Keratinocyte (primary cell): ENCODE measurements around the gene ARSI. TPM values are rescaled to one million over a fixed set of nuclear protein-coding genes. Genes with fewer than 3 reads are reported as not detected.

Experiments
- DNase-seq: peaks from one replicate; pipeline ENCODE4 v3.0.0-alpha.2; 2011; ENCODE audit warnings: low read depth, missing footprints, low spot score
- FAIRE-seq: peaks from 2 replicates; lab custom pipeline; 2011; peaks lifted over from hg19 to GRCh38; lab: Jason Lieb, UNC
- H2AFZ ChIP-seq: 2 replicates; pipeline ENCODE4 v1.6.0; 2012; ENCODE audit warnings: low read length, control low read depth, inconsistent platforms; ENCODE audit not compliant: control insufficient read depth
- H3K27ac ChIP-seq: 2 replicates; pipeline ENCODE4 v1.5.1; 2011; ENCODE audit warnings: low read length; ENCODE audit not compliant: control insufficient read depth, insufficient read depth
- H3K27me3 ChIP-seq: 3 replicates; pipeline ENCODE4 v1.6.0; 2011; ENCODE audit warnings: low read length; ENCODE audit not compliant: control insufficient read depth, insufficient read depth; ENCODE audit errors: extremely low read depth
- H3K36me3 ChIP-seq, 2 experiments: 2 replicates in 1 of 2; 3 replicates in 1 of 2; pipeline ENCODE4 v1.5.1; 2011; ENCODE audit warnings: low read length in 2 of 2, mild to moderate bottlenecking in 1 of 2; ENCODE audit not compliant: control insufficient read depth in 2 of 2, insufficient read depth in 2 of 2; ENCODE audit errors: extremely low read depth in 1 of 2
- H3K4me1 ChIP-seq: 3 replicates; pipeline ENCODE4 v1.5.1; 2011; ENCODE audit warnings: low read length; ENCODE audit not compliant: control insufficient read depth, insufficient read depth; ENCODE audit errors: extremely low read depth
- H3K4me2 ChIP-seq: 3 replicates; pipeline ENCODE4 v1.6.0; 2011; ENCODE audit warnings: low read depth, low read length; ENCODE audit not compliant: control insufficient read depth, insufficient read depth; ENCODE audit errors: extremely low read depth
- H3K4me3 ChIP-seq, 3 experiments: fragments of 200-600 bp in 1 of 3; sonication (generic) in 1 of 3; 2 replicates in 2 of 3; 3 replicates in 1 of 3; pipeline ENCODE4 v1.5.1; 2011 to 2016; ENCODE audit warnings: low read length in 3 of 3, mild to moderate bottlenecking in 3 of 3, control low read depth in 2 of 3, inconsistent platforms in 1 of 3, low read depth in 1 of 3, mixed read lengths in 1 of 3, mixed run types in 1 of 3, moderate library complexity in 1 of 3; ENCODE audit not compliant: control insufficient read depth in 2 of 3, insufficient read depth in 2 of 3; ENCODE audit errors: extremely low read depth in 1 of 3
- H3K79me2 ChIP-seq: 2 replicates; pipeline ENCODE4 v1.6.0; 2012; ENCODE audit warnings: low read length; ENCODE audit not compliant: control insufficient read depth, insufficient read depth
- H3K9ac ChIP-seq: 3 replicates; pipeline ENCODE4 v1.6.0; 2011; ENCODE audit warnings: low read length; ENCODE audit not compliant: control insufficient read depth, insufficient read depth; ENCODE audit errors: extremely low read depth
- H3K9me1 ChIP-seq: 3 replicates; pipeline ENCODE4 v1.6.0; 2011; ENCODE audit warnings: low read length; ENCODE audit not compliant: control insufficient read depth, insufficient read depth; ENCODE audit errors: extremely low read depth
- H3K9me3 ChIP-seq: 2 replicates; pipeline ENCODE4 v1.5.1; 2012; ENCODE audit warnings: low read depth, low read length; ENCODE audit not compliant: control insufficient read depth
- H4K20me1 ChIP-seq: 3 replicates; pipeline ENCODE4 v1.6.0; 2011; ENCODE audit warnings: low read length; ENCODE audit not compliant: control insufficient read depth, insufficient read depth; ENCODE audit errors: extremely low read depth
- CTCF ChIP-seq, 3 experiments: IDR thresholded peaks in 1 of 3; conservative IDR thresholded peaks in 1 of 3; optimal IDR thresholded peaks in 1 of 3; 2 replicates in 2 of 3; 3 replicates in 1 of 3; pipeline versions ENCODE3 to v1.5.1; 2011; ENCODE audit warnings: low read length in 3 of 3, mild to moderate bottlenecking in 3 of 3, moderate library complexity in 2 of 3, control low read depth in 1 of 3, inconsistent platforms in 1 of 3; ENCODE audit not compliant: insufficient read depth in 2 of 3; ENCODE audit errors: extremely low read depth in 1 of 3
- EZH2 ChIP-seq: IDR thresholded peaks from one replicate; pipeline ENCODE4 v1.6.1; 2012; ENCODE audit warnings: inconsistent platforms, mild to moderate bottlenecking, low read length, moderate library complexity
- dilution Hi-C: fragments of 300-500 bp; cut with MboI; formaldehyde crosslinking; loops from one replicate; pipeline ENCODE4 v1.7.0; 2020; ENCODE audit warnings: low sequenced_read_pairs; ENCODE audit not compliant: extremely low pct_ligation_motif_present
- polyA plus RNA-seq, 5 experiments: library from polyadenylated mRNA; depleted of rRNA in 3 of 5; stranded (reverse) in 3 of 5; stranded (forward) in 1 of 5; unstranded in 1 of 5; fragments of >200 nt; gene quantifications; 1 replicate in 1 of 5; 2 replicates in 3 of 5; 3 replicates in 1 of 5; pipeline versions ENCODE4 v1.2.1 to v1.2.3, GENCODE V29; 2011 to 2012; ENCODE audit warnings: missing spikeins in 2 of 5, low read depth in 1 of 5, low replicate concordance in 1 of 5

Gene ARSI
- polyA plus RNA-seq, 1 donor (not counting 4 experiments of a cell fraction or from before 2014, with no cell fraction given), result 1.7 TPM

- Histone ChIP-seq H3K9me1 (no peaks in the 10 kb centered on the region), H3K36me3 (no peaks in the 10 kb centered on the region), H3K27ac (no peak overlapping the region), H3K9me3 (no peaks in the 10 kb centered on the region), H3K27me3 (no peaks in the 10 kb centered on the region), H3K9ac (no peak overlapping the region), H2AFZ (no peak overlapping the region), H3K4me3 (no peak overlapping the region), H3K4me1 (no peaks in the 10 kb centered on the region), H3K79me2 (no peaks in the 10 kb centered on the region), H4K20me1 (no peaks in the 10 kb centered on the region), H3K4me2 (no peak overlapping the region)
- TF ChIP-seq CTCF (optimal IDR thresholded peaks at IDR 0.05 in 1 of 3, IDR thresholded peaks at IDR 0.05 in 1 of 3, conservative IDR thresholded peaks at IDR 0.05 in 1 of 3; ENCODE audit: extremely low read depth in 1 of 3, insufficient read depth in 2 of 3, low read length in 3 of 3) (no peak), EZH2 (no peak)
- DNase-seq (no peak), FAIRE-seq (no peak)
- dilution Hi-C loops, result no loop called here
These were observed 47.9 kb downstream of the ARSI start for GRCh38 chr5:150254774-150255173.

- dilution Hi-C loops, result no loop called here
- no peak overlapping the region for H3K4me3 ChIP-seq
These were observed 48.3 kb downstream of the ARSI start for GRCh38 chr5:150254363-150254762.

More at GRCh38 chr5:150254363-150254762, 48.3 kb downstream of the ARSI start:
- Histone ChIP-seq H3K9me3 (no peaks in the 10 kb centered on the region), H3K27ac (no peak overlapping the region), H3K36me3 (no peaks in the 10 kb centered on the region), H3K9ac (no peak overlapping the region), H2AFZ (no peak overlapping the region), H4K20me1 (no peaks in the 10 kb centered on the region), H3K4me1 (no peaks in the 10 kb centered on the region), H3K27me3 (no peaks in the 10 kb centered on the region), H3K4me2 (no peak overlapping the region), H3K79me2 (no peaks in the 10 kb centered on the region), H3K9me1 (no peaks in the 10 kb centered on the region)
- TF ChIP-seq CTCF (optimal IDR thresholded peaks at IDR 0.05 in 1 of 3, IDR thresholded peaks at IDR 0.05 in 1 of 3, conservative IDR thresholded peaks at IDR 0.05 in 1 of 3; ENCODE audit: extremely low read depth in 1 of 3, insufficient read depth in 2 of 3, low read length in 3 of 3) (no peak), EZH2 (no peak)
- FAIRE-seq (no peak), DNase-seq (no peak)
